GM19438 (cell line): Measurements from ENCODE around the gene RIPPLY3.
A peak's percentile ranks its signal among the peaks of the same experiment; 100 is the strongest.
"Not testable (repeated sequence)": the region's sequence is repeated elsewhere in the genome, so short reads cannot be mapped to it uniquely, and the experiment has no call there.

Experiments used
- ATAC-seq: cut with Tn5 transposase; IDR thresholded peaks from one replicate; pipeline ENCODE4 v1.9.1; 2021; ENCODE audit warnings: low read depth; ENCODE audit not compliant: unreplicated experiment

The RIPPLY3 gene

GRCh38 chr21:36980280-36981048 is 26.0 kb upstream of the RIPPLY3 start:
- no peak for ATAC-seq

GRCh38 chr21:36981049-36981391 is 25.5 kb upstream of the RIPPLY3 start:
- no peak for ATAC-seq

- ATAC-seq: no peak
Observed at GRCh38 chr21:36981977-36982700, 24.4 kb upstream of the RIPPLY3 start.

- ATAC-seq: no peak
Observed at GRCh38 chr21:36985751-36986594, 20.5 kb upstream of the RIPPLY3 start.

DNA sequence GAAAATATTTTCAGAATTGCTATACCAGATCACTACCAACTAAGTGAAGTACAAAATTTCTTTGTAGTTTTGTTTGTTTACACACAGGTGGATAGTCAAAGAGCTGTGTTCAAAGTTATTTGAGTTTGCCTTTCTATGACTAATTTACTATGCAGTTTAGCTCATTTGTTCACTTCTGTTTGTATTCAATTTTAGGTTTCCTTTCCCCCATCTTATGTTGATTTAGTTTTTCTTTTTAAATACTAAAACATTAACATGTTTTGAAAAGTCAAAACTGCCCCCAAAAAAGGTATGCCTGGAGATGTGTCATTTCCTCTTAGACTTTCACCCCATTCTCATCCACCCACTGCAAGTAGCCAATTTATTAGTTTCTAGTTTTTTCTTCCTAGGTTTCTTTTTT is 18.7 kb upstream of the RIPPLY3 start:
- ATAC-seq: no peak

DNA sequence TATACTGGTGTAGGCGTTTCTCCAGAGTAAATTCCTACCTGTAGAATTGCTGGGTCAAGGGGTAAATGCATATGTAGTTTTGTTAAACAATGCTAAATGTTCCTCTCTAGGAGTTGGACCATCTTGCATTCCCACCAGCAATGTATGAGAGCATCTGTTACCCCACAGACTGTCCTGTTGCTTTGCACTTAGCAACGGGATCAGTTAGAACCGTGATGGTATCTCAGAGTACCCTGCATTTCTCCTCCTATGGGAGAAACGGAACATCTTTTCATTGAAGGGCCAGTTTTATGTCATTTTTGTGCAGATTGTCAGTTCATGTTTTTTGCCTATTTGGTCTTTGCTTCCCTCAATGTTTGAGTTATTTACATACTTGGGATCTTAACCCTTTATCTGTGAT is 18.0 kb upstream of the RIPPLY3 start:
- ATAC-seq: no peak

DNA sequence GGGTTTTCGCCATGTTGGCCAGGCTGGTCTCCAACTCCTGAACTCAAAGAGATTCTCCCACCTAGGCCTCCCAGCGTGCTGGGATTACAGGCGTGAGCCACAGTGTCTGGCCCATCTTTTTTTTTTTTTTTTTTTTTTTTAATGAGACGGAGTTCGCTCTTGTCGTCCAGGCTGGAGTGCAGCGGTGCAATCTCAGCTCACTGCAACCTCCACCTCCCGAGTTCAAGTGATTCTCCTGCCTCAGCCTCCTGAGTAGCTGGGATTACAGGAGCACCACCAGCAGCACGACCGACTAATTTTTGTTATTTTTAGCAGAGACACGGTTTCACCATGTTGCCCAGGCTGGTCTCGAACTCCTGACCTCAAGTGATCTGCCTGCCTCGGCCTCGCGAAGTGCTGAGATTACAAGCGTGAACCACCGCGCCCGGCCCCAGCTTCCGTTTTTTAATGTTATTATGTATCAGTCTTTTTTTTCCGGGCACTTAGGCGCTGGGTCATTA is 17.3 kb upstream of the RIPPLY3 start:
- ATAC-seq: not testable (repeated sequence)

DNA sequence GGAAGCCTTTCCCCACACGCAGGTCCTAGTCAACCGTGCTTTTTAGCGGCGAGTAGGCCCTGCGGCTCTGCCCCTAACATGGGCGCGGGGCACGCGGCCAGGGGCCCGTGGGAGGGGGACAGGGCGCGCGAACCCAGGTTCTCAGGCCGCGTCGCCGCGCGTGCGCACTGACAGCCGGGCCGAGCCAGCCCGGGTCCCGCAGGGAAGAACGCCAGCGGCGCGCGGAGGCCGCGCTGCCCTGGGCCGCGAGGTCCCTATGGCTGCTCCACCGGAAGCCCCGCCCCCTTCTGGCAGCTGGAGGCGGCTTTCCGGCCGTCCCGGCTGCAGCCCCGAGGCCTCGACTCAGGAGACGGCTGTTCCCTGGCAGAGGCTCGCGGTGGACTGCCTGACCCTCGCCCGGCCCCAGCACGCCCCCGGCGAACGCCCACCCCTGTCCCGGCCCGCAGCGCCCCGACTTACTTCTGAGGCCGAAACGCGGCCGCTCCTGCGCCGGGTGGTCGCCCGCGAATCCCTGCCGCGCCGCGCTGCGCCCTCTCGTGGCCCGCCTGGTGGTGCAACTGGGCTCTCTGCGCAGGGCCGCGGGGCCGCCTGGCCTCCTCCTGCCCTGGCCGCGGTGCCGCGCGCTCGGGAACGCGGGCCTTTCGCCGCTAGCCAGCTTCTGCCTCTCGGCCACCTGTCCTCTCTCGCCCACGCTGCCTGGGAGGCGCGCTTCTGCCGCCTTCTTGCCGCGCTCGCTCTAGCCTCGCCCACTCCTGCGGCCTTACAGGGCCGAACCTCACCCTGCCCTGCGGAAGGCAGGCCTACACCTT is 16.6 kb upstream of the RIPPLY3 start:
- peak; percentile 93 for ATAC-seq

GRCh38 chr21:36990508-36991205 is 15.8 kb upstream of the RIPPLY3 start:
- no peak for ATAC-seq

GRCh38 chr21:36992671-36993070 is 13.8 kb upstream of the RIPPLY3 start:
- ATAC-seq: no peak

DNA sequence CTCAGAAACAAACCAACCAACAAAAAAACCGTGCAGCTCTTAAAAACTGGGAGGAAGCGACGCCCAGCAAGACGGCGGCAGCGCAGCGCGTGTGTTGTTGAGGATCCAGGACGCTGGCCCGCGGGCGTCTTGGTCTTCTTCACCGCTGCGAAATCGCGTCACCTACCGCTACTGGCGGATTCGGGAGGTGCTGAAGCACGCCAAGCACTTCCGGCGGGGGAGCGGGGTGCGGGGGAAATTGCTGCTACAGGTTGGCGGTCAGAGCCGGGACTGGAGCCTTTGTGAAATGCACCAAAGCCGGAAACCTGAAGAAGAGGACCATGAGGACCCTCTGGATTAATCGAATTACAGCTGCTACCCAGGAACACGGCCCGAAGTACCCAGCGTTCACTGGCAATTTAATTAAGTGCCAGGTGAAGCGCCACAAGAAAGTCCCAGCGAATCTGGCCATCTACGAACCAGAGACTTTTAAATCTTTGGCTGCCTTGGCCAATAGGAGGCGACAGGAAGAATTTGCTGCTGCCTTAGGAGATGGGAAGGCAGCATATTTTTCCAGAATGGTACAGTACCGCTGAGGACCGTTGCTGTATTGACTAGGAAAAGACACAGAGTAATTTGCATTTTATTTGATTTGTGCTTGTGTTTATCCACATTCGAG is 11.9 kb upstream of the RIPPLY3 start:
- no peak for ATAC-seq

DNA sequence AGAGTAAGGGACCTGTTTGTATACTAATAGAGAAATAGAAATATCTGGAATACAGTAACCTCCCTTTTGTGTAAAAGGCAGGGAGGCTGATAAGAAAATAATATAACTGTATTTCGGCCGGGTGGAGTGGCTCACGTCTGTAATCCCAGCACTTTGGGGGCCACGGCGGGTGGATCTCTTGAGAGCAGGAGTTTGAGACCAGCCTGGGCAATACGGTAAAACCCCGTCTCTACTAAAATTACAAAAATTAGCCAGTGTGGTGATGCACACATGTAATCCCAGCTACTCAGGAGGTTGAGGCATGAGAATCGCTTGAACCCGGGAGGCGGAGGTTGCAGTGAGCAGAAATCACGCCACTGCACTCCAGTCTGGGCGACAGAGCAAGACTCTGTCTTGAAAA is 11.2 kb upstream of the RIPPLY3 start:
- not testable (repeated sequence) for ATAC-seq

GRCh38 chr21:36999131-36999898 is 7.2 kb upstream of the RIPPLY3 start:
- no peak for ATAC-seq

- no peak for ATAC-seq
Observed at GRCh38 chr21:37000381-37000780, 6.1 kb upstream of the RIPPLY3 start.

DNA sequence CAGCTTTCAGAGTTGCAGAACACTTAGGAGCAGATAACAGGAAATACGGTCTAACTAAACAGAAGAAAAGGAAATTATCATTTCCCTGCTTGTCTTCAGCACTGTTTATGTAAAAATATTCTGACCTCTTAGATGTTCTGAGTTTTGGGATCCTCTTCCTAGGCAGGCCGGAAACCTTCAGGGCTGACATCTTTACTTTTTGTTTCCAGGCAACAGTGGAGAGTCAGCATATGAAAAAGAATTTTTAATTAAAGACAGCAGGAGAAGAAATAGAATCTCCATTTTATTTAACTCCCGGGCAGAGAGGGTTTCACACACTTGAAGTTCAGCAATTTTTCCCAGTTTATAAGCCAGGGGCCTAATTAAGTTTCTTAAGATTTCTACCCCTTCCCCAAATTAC is 5.1 kb upstream of the RIPPLY3 start:
- ATAC-seq: no peak

DNA sequence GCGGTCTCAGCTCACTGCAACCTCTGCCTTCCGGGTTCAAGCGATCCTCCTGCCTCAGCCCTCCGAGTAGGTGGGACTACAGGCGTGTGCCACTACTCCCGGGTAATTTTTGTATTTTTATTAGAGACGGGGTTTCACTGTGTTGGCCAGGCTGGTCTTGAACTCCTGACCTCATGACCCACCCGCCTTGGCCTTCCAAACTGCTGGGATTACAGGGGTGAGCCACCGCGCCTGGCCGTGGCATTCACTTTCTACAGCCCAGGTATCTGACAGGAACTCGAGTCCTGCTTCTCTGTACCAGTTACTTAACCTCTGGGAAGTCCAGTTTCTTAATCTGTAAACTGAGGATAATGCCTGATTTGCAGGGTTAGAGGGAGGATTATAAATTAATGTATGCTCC is 3.7 kb upstream of the RIPPLY3 start:
- not testable (repeated sequence) for ATAC-seq

GRCh38 chr21:37003917-37004316 is 2.6 kb upstream of the RIPPLY3 start:
- ATAC-seq: not testable (repeated sequence)
